Measurements from ENCODE around the gene MCF2L2.

DNA sequence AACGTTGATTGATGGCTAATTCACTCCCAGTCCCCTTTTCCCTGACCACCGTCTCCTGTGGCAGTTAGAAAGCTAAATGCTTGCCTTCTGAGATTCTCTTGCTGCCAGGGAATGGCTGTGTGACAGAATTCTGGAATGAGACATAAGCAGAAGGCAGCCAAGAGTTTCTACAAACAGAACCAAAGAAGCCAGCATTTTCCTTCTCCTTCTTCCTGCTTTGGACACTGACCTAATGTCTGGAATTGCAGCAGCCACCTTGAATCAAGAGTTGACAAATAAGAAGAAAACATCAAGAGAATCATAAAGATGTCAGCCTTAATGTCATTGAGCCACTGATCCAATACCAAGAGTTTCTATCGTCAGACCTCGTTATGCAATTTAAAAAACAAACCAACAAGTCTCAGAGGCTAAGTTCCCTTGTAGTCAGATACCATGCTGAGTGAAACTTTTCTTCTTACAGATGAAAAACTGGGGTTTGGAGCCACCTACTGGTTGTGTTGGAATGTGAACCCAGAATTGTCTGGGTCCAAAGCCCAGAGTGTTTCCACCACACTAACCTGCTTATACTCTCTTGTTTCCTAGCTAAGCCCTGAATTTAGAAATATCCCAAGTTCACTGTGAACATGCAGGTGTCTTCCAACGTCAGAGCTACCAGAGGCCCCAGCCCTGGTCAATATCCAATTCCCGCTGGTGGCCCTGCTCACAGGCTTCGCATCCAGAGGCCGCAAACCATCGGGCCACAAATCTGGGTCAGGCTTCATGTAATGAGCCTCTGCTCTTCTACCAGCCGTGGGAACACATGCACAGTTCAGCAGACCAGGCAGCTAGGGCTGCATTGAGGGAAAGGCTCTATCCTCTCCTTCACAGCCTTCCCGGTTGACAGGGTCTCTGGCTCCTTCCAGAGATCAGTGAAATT lies 42.5 kb downstream of the MCF2L2 start:
- TF ChIP-seq, protein P1, sequence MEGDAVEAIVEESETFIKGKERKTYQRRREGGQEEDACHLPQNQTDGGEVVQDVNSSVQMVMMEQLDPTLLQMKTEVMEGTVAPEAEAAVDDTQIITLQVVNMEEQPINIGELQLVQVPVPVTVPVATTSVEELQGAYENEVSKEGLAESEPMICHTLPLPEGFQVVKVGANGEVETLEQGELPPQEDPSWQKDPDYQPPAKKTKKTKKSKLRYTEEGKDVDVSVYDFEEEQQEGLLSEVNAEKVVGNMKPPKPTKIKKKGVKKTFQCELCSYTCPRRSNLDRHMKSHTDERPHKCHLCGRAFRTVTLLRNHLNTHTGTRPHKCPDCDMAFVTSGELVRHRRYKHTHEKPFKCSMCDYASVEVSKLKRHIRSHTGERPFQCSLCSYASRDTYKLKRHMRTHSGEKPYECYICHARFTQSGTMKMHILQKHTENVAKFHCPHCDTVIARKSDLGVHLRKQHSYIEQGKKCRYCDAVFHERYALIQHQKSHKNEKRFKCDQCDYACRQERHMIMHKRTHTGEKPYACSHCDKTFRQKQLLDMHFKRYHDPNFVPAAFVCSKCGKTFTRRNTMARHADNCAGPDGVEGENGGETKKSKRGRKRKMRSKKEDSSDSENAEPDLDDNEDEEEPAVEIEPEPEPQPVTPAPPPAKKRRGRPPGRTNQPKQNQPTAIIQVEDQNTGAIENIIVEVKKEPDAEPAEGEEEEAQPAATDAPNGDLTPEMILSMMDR (IDR thresholded peaks at IDR 0.05 in 8 of 11, conservative IDR thresholded peaks at IDR 0.05 in 3 of 11) = peak; percentile 46 to 87 (median 72)
- TF ChIP-seq POLR2AphosphoS5 (IDR thresholded peaks at IDR 0.05) = no peak

Measured in spleen (tissue), 7 donors.